Measurements from ENCODE around the gene SF3B1. TPM values are rescaled to one million over a fixed set of nuclear protein-coding genes. Genes with fewer than 3 reads are reported as not detected.

Gene SF3B1
- polyA plus RNA-seq, 1 donor (not counting 4 experiments of a cell fraction or from before 2014, with no cell fraction given), result 322 TPM

GRCh38 chr2:197426723-197427603 is 7.9 kb downstream of the SF3B1 start:
- Histone ChIP-seq H3K27ac (ENCODE audit: control insufficient read depth, insufficient read depth, low read length) (no peak overlapping the region), H3K4me2 (ENCODE audit: control insufficient read depth, extremely low read depth, insufficient read depth, low read depth, low read length) (no peak overlapping the region), H3K4me3 (ENCODE audit: control insufficient read depth in 2 of 3, extremely low read depth in 1 of 3, insufficient read depth in 2 of 3, low read depth in 1 of 3, low read length in 3 of 3) (no peak overlapping the region), H3K9ac (ENCODE audit: control insufficient read depth, extremely low read depth, insufficient read depth, low read length) (no peak overlapping the region), H3K9me3 (ENCODE audit: control insufficient read depth, low read depth, low read length) (no peaks in the 10 kb centered on the region), H3K4me1 (ENCODE audit: control insufficient read depth, extremely low read depth, insufficient read depth, low read length) (peaks cover 2% of the 10 kb centered on the region), H2AFZ (ENCODE audit: control insufficient read depth, low read length) (no peak overlapping the region), H3K9me1 (ENCODE audit: control insufficient read depth, extremely low read depth, insufficient read depth, low read length) (no peaks in the 10 kb centered on the region), H3K27me3 (ENCODE audit: control insufficient read depth, extremely low read depth, insufficient read depth, low read length) (no peaks in the 10 kb centered on the region), H3K36me3 (ENCODE audit: control insufficient read depth in 2 of 2, extremely low read depth in 1 of 2, insufficient read depth in 2 of 2, low read length in 2 of 2) (peaks cover 5 to 6% of the 10 kb centered on the region in 2 experiments), H4K20me1 (ENCODE audit: control insufficient read depth, extremely low read depth, insufficient read depth, low read length) (peaks cover 44% of the 10 kb centered on the region), H3K79me2 (ENCODE audit: control insufficient read depth, insufficient read depth, low read length) (peaks cover 98% of the 10 kb centered on the region)
- FAIRE-seq (no peak), DNase-seq (ENCODE audit: low read depth, low spot score) (no peak)
- dilution Hi-C loops (cut with MboI; ENCODE audit: extremely low pct_ligation_motif_present, low sequenced_read_pairs), result no loop called here
- TF ChIP-seq EZH2 (IDR thresholded peaks at IDR 0.05; ENCODE audit: low read length) (no peak), CTCF (optimal IDR thresholded peaks at IDR 0.05 in 1 of 3, IDR thresholded peaks at IDR 0.05 in 1 of 3, conservative IDR thresholded peaks at IDR 0.05 in 1 of 3; ENCODE audit: extremely low read depth in 1 of 3, insufficient read depth in 2 of 3, low read length in 3 of 3) (no peak)

GRCh38 chr2:197425550-197425949 is 9.3 kb downstream of the SF3B1 start:
- no peak for DNase-seq (ENCODE audit: low read depth, low spot score)
- peaks cover 33% of the 10 kb centered on the region for H4K20me1 ChIP-seq (ENCODE audit: control insufficient read depth, extremely low read depth, insufficient read depth, low read length)
- no peaks in the 10 kb centered on the region for H3K27me3 ChIP-seq (ENCODE audit: control insufficient read depth, extremely low read depth, insufficient read depth, low read length)
- no peak overlapping the region for H3K4me2 ChIP-seq (ENCODE audit: control insufficient read depth, extremely low read depth, insufficient read depth, low read depth, low read length)
- H2AFZ ChIP-seq (ENCODE audit: control insufficient read depth, low read length), result no peak overlapping the region
- peaks cover 5 to 8% of the 10 kb centered on the region in 2 experiments for H3K36me3 ChIP-seq (ENCODE audit: control insufficient read depth in 2 of 2, extremely low read depth in 1 of 2, insufficient read depth in 2 of 2, low read length in 2 of 2)
- H3K4me3 ChIP-seq (ENCODE audit: control insufficient read depth in 2 of 3, extremely low read depth in 1 of 3, insufficient read depth in 2 of 3, low read depth in 1 of 3, low read length in 3 of 3), result no peak overlapping the region
- H3K27ac ChIP-seq (ENCODE audit: control insufficient read depth, insufficient read depth, low read length), result no peak overlapping the region
- no peaks in the 10 kb centered on the region for H3K9me1 ChIP-seq (ENCODE audit: control insufficient read depth, extremely low read depth, insufficient read depth, low read length)
- H3K9ac ChIP-seq (ENCODE audit: control insufficient read depth, extremely low read depth, insufficient read depth, low read length), result no peak overlapping the region
- no peak for FAIRE-seq
- H3K9me3 ChIP-seq (ENCODE audit: control insufficient read depth, low read depth, low read length), result no peaks in the 10 kb centered on the region
- H3K79me2 ChIP-seq (ENCODE audit: control insufficient read depth, insufficient read depth, low read length), result peaks cover 94% of the 10 kb centered on the region
- TF ChIP-seq CTCF (optimal IDR thresholded peaks at IDR 0.05 in 1 of 3, IDR thresholded peaks at IDR 0.05 in 1 of 3, conservative IDR thresholded peaks at IDR 0.05 in 1 of 3; ENCODE audit: extremely low read depth in 1 of 3, insufficient read depth in 2 of 3, low read length in 3 of 3), result no peak
- no peak for TF ChIP-seq EZH2 (IDR thresholded peaks at IDR 0.05; ENCODE audit: low read length)
- dilution Hi-C loops (cut with MboI; ENCODE audit: extremely low pct_ligation_motif_present, low sequenced_read_pairs), result no loop called here
- H3K4me1 ChIP-seq (ENCODE audit: control insufficient read depth, extremely low read depth, insufficient read depth, low read length), result no peaks in the 10 kb centered on the region
